Measurements from ENCODE around the gene SMAD7. TPM values are rescaled to one million over a fixed set of nuclear protein-coding genes. Genes with fewer than 3 reads are reported as not detected.

SMAD7 gene
- total RNA-seq, 1 experiment from 2014 or later: 2.1 TPM

DNA sequence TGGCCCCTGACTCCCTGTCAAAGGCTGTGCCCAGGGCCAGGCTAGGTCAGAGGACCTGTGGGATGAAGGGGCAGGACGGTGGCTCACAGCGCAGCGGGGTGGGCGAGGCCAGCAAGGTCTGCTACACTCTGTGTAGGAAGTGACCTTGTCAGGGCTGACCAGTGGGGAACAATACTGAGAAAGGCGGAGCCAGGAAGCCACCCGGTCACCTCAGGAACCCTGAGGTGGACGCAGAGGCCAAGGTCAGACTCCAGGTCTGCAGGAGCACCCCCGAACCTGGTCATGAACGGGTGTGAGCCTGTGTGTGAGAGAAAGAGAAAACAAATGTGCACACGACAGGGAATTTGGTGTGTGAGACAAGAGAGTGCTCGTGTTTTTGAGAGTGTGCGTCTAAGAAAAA lies 72.3 kb downstream of the SMAD7 start:
- no peak overlapping the region for H3K27ac ChIP-seq (ENCODE audit: low read length)
- H3K9me3 ChIP-seq (ENCODE audit: low read length): no peaks in the 10 kb centered on the region
- H3K27me3 ChIP-seq (ENCODE audit: low read length): no peaks in the 10 kb centered on the region
- no peak overlapping the region for H3K9ac ChIP-seq (ENCODE audit: low read length)
- no peak overlapping the region for H2AFZ ChIP-seq (ENCODE audit: low read length)
- no peaks in the 10 kb centered on the region for H3K36me3 ChIP-seq (ENCODE audit: insufficient read depth, low read length)
- H3K4me2 ChIP-seq (ENCODE audit: low read depth, low read length, poor library complexity, severe bottlenecking): no peak overlapping the region
- H3K4me1 ChIP-seq (ENCODE audit: low read length): no peaks in the 10 kb centered on the region
- no peak overlapping the region for H3K4me3 ChIP-seq (ENCODE audit: low read length)
- H3K9me2 ChIP-seq (replicated peaks; ENCODE audit: insufficient read depth, low read length): no peaks in the 10 kb centered on the region
- no peaks in the 10 kb centered on the region for H4K20me1 ChIP-seq (ENCODE audit: insufficient read depth, low read depth, low read length)
- H3K79me2 ChIP-seq (ENCODE audit: low read length): no peaks in the 10 kb centered on the region
- DNase-seq: no peak

DNA sequence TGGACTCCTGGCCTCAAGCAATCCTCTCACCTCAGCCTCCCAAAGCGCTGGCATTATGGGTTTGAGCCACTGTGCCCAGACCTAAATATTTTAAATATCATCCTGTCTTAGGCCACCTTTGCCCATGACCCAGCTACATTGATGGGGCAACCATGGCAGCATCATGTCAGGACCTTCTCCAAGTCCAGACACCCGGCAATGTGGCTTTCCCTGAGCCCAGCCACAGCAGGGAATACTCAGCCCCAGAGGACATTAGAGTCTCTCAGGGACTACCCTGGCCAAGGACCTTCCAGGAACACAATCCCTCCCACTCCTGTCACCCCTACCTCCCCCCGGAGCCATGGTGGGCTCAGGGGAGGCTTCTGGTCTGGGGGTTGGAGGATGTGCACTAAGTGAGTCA lies 72.8 kb downstream of the SMAD7 start:
- no peak overlapping the region for H2AFZ ChIP-seq (ENCODE audit: low read length)
- no peak for DNase-seq

DNA sequence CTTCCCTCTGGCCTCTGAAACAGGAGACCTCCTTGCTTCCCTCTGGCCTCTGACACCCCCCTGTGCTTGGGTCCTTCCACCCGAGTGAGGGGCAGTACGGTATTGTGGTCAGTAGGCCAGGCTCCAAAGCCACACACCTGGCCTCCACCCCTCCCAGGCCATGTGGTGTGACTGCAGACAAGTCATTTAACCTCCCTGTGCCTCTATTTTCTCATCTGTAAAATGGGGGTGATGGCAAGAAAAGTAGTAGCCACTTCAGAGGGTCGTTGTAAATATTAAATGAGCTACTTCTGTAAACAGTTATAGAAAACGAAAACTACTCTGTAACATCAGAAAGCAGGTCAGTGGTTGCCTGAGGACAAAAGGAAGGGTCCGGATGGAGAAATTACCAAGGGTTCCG lies 74.2 kb downstream of the SMAD7 start:
- H3K9ac ChIP-seq (ENCODE audit: low read length): no peak overlapping the region
- no peaks in the 10 kb centered on the region for H4K20me1 ChIP-seq (ENCODE audit: insufficient read depth, low read depth, low read length)
- H3K27me3 ChIP-seq (ENCODE audit: low read length): no peaks in the 10 kb centered on the region
- H3K27ac ChIP-seq (ENCODE audit: low read length): no peak overlapping the region
- no peaks in the 10 kb centered on the region for H3K36me3 ChIP-seq (ENCODE audit: insufficient read depth, low read length)
- H3K79me2 ChIP-seq (ENCODE audit: low read length): no peaks in the 10 kb centered on the region
- no peaks in the 10 kb centered on the region for H3K4me1 ChIP-seq (ENCODE audit: low read length)
- no peak overlapping the region for H3K4me2 ChIP-seq (ENCODE audit: low read depth, low read length, poor library complexity, severe bottlenecking)
- H3K9me3 ChIP-seq (ENCODE audit: low read length): no peaks in the 10 kb centered on the region
- no peaks in the 10 kb centered on the region for H3K9me2 ChIP-seq (replicated peaks; ENCODE audit: insufficient read depth, low read length)
- no peak overlapping the region for H3K4me3 ChIP-seq (ENCODE audit: low read length)
- no peak overlapping the region for H2AFZ ChIP-seq (ENCODE audit: low read length)
- DNase-seq: no peak

More for the DNA sequence above, 72.8 kb downstream of the SMAD7 start:
- Histone ChIP-seq H3K4me3 (ENCODE audit: low read length) (no peak overlapping the region), H3K27ac (ENCODE audit: low read length) (no peak overlapping the region), H3K4me2 (ENCODE audit: low read depth, low read length, poor library complexity, severe bottlenecking) (no peak overlapping the region), H3K79me2 (ENCODE audit: low read length) (no peaks in the 10 kb centered on the region), H3K9me3 (ENCODE audit: low read length) (no peaks in the 10 kb centered on the region), H4K20me1 (ENCODE audit: insufficient read depth, low read depth, low read length) (no peaks in the 10 kb centered on the region), H3K9me2 (replicated peaks; ENCODE audit: insufficient read depth, low read length) (no peaks in the 10 kb centered on the region), H3K9ac (ENCODE audit: low read length) (no peak overlapping the region), H3K36me3 (ENCODE audit: insufficient read depth, low read length) (no peaks in the 10 kb centered on the region), H3K4me1 (ENCODE audit: low read length) (no peaks in the 10 kb centered on the region), H3K27me3 (ENCODE audit: low read length) (no peaks in the 10 kb centered on the region)

DNA sequence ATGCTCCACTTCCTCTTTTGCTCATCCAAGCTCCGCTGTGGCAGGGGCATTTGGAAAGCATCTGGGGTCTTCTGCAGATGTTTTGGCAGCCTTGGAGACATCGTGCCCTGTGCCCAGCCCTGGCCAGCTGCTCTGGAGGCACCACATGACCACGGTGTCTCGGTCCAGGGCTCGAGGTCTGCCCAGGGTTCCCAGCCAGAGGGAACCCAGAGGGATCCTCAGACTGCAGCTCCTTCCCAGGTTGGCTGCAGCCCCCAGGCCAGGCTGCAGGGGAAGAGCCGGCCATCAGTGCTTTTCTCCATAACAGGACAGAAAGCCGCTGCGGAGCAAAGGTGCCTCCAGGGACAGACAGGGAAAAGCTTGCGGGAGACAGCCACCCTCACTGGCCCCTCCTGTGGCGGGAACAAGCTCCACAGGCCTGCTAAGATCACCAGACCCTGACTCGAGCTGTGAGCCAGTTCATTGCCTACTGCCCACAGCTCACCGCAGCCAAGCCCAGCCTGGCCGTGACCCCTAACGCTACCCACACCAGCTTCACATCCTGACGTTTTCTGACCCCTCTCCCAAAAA lies 74.7 kb downstream of the SMAD7 start:
- DNase-seq: no peak
- no peaks in the 10 kb centered on the region for H3K79me2 ChIP-seq (ENCODE audit: low read length)
- H3K4me2 ChIP-seq (ENCODE audit: low read depth, low read length, poor library complexity, severe bottlenecking): no peak overlapping the region
- H4K20me1 ChIP-seq (ENCODE audit: insufficient read depth, low read depth, low read length): no peaks in the 10 kb centered on the region
- H3K4me3 ChIP-seq (ENCODE audit: low read length): no peak overlapping the region
- H3K9ac ChIP-seq (ENCODE audit: low read length): no peak overlapping the region
- no peaks in the 10 kb centered on the region for H3K9me3 ChIP-seq (ENCODE audit: low read length)
- H3K4me1 ChIP-seq (ENCODE audit: low read length): no peaks in the 10 kb centered on the region
- no peak overlapping the region for H3K27ac ChIP-seq (ENCODE audit: low read length)
- H3K36me3 ChIP-seq (ENCODE audit: insufficient read depth, low read length): no peaks in the 10 kb centered on the region
- no peaks in the 10 kb centered on the region for H3K9me2 ChIP-seq (replicated peaks; ENCODE audit: insufficient read depth, low read length)
- no peak overlapping the region for H2AFZ ChIP-seq (ENCODE audit: low read length)
- H3K27me3 ChIP-seq (ENCODE audit: low read length): no peaks in the 10 kb centered on the region

DNA sequence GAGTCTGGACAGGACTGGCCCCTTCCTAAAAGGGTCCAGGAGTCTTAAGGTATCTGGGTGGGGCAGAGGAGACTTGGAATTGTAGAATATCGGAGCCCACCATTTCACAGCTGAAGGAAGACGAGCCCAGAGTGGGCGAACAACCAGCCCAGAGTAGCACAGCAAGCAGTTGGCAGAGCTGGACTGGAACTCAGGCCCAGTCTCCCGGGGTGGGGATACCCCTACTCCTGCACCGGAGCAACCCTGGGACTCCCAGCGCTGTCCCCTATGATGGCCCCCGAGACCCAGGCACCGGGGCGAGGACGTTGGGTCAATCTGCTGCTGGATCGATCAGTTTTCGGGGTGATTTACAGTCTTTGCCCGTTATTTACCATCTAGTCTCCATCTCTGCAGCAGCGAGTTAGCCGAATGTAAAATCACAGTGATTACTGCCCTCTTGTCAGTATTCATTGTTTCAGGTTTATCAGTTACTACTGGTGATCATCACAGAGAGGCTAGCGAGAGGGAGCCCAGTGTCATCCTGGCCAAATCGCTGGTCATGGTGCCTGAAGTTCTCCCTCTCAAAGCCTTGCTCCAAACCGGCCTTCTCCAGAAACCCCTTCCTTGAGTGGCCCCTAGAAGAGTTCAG lies 75.3 kb downstream of the SMAD7 start:
- Histone ChIP-seq H3K27me3 (ENCODE audit: low read length) (no peaks in the 10 kb centered on the region), H3K79me2 (ENCODE audit: low read length) (no peaks in the 10 kb centered on the region), H3K9me2 (replicated peaks; ENCODE audit: insufficient read depth, low read length) (no peaks in the 10 kb centered on the region), H3K4me1 (ENCODE audit: low read length) (no peaks in the 10 kb centered on the region), H3K4me2 (ENCODE audit: low read depth, low read length, poor library complexity, severe bottlenecking) (no peak overlapping the region), H4K20me1 (ENCODE audit: insufficient read depth, low read depth, low read length) (no peaks in the 10 kb centered on the region), H3K27ac (ENCODE audit: low read length) (no peak overlapping the region), H3K9ac (ENCODE audit: low read length) (no peak overlapping the region), H3K4me3 (ENCODE audit: low read length) (no peak overlapping the region), H3K36me3 (ENCODE audit: insufficient read depth, low read length) (no peaks in the 10 kb centered on the region), H2AFZ (ENCODE audit: low read length) (no peak overlapping the region), H3K9me3 (ENCODE audit: low read length) (no peaks in the 10 kb centered on the region)
- no peak for DNase-seq

DNA sequence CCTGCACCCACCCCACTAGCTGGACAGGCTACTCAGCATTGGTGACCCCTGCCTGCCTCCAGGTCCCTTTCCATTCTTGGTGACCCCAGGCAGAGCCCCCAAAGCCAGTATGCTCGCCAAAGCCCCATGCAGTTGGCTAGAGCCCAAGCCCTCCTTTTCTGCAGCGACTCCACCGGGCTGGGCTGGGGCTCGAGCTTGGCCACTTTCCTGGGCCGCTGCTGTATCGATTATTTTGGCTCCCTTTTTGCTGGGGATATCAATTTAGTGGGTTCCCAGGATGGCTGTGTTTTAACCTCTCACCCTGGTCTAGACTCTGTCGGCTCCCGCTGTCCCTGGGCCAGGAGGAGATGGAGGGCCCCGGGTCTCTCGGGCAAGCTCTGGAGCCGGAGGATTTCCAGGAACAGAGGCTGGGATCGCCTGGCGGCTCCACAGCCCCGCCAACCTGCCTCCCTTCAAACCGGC lies 76.0 kb downstream of the SMAD7 start:
- DNase-seq: no peak
- no peak overlapping the region for H3K27ac ChIP-seq (ENCODE audit: low read length)
- H3K9ac ChIP-seq (ENCODE audit: low read length): no peak overlapping the region
- H3K9me2 ChIP-seq (replicated peaks; ENCODE audit: insufficient read depth, low read length): no peaks in the 10 kb centered on the region
- H2AFZ ChIP-seq (ENCODE audit: low read length): no peak overlapping the region
- no peaks in the 10 kb centered on the region for H3K27me3 ChIP-seq (ENCODE audit: low read length)
- H3K9me3 ChIP-seq (ENCODE audit: low read length): no peaks in the 10 kb centered on the region
- H4K20me1 ChIP-seq (ENCODE audit: insufficient read depth, low read depth, low read length): no peaks in the 10 kb centered on the region
- H3K4me3 ChIP-seq (ENCODE audit: low read length): no peak overlapping the region
- H3K4me2 ChIP-seq (ENCODE audit: low read depth, low read length, poor library complexity, severe bottlenecking): no peak overlapping the region
- H3K36me3 ChIP-seq (ENCODE audit: insufficient read depth, low read length): no peaks in the 10 kb centered on the region
- no peaks in the 10 kb centered on the region for H3K4me1 ChIP-seq (ENCODE audit: low read length)
- no peaks in the 10 kb centered on the region for H3K79me2 ChIP-seq (ENCODE audit: low read length)

DNA sequence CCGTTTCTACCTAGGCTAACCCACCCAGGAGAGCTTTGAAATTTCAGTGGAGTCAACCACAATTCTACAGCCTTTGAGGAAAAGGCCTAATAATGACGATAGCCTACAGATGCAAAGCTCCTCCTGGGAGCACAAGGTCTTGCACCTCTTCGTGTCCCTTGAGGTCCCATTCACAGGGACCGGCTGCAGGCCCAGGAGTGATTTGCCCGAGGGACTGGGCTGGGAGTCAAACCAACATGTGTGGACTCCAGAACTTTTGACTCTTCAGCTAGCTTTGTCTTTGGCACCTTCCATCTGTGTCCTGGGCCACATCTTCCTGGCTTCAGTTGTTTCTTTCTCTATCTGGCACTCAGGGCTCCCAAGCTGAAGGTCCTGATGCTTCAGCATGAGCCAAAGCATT lies 76.5 kb downstream of the SMAD7 start:
- H4K20me1 ChIP-seq (ENCODE audit: insufficient read depth, low read depth, low read length): no peaks in the 10 kb centered on the region
- H3K79me2 ChIP-seq (ENCODE audit: low read length): no peaks in the 10 kb centered on the region
- no peak for DNase-seq
- H3K4me3 ChIP-seq (ENCODE audit: low read length): no peak overlapping the region
- H3K9me2 ChIP-seq (replicated peaks; ENCODE audit: insufficient read depth, low read length): no peaks in the 10 kb centered on the region
- H3K27me3 ChIP-seq (ENCODE audit: low read length): no peaks in the 10 kb centered on the region
- no peak overlapping the region for H3K27ac ChIP-seq (ENCODE audit: low read length)
- no peak overlapping the region for H3K9ac ChIP-seq (ENCODE audit: low read length)
- H3K9me3 ChIP-seq (ENCODE audit: low read length): no peaks in the 10 kb centered on the region
- no peaks in the 10 kb centered on the region for H3K36me3 ChIP-seq (ENCODE audit: insufficient read depth, low read length)
- H2AFZ ChIP-seq (ENCODE audit: low read length): no peak overlapping the region
- no peaks in the 10 kb centered on the region for H3K4me1 ChIP-seq (ENCODE audit: low read length)
- H3K4me2 ChIP-seq (ENCODE audit: low read depth, low read length, poor library complexity, severe bottlenecking): no peak overlapping the region

DNA sequence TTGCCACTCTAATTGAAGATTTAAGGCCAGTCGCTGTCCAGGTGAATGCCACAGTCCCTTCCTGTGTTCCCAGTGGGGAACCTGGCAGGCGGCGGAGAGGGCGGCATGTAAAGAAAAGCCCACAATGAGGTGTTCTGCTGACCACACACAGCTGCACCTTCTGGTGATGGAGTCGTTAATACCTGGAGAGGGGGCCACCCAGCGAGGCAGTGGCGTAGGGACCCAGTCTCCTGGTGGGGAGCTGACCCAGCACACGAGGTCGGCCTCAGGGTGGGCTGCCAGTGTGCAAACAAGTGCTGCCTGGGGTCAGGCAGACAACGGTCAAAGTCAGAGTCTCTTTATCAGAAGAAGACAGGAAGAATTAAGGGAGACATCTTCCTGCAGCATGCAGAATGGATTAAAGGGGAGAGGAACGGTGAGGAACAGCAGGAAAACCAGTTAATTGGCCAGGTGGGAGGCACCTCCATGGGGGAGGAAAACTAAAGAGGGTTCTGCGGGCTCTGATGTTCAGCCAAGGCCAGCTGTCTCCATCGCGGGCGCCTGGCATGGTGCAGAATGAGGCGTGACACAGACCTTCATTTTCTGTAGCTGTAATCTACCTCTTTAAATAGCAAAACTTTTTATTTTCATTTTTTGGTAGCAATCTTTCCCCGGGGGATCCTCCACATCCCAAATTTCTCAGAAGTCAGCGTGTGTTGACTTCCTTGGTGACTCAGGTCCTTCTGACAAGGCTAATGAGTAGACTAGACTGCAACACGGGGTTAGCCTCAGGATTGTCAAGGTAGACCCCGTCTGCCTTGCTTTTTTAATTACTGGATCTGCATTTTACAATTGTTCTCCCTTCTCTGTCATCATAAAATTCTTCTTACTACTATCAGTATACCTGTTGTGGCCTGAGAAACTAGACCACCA lies 78.3 kb downstream of the SMAD7 start:
- Histone ChIP-seq H3K4me2 (ENCODE audit: low read depth, low read length, poor library complexity, severe bottlenecking) (no peak overlapping the region), H3K9ac (ENCODE audit: low read length) (no peak overlapping the region), H3K9me3 (ENCODE audit: low read length) (no peaks in the 10 kb centered on the region), H3K4me3 (ENCODE audit: low read length) (no peak overlapping the region), H3K27me3 (ENCODE audit: low read length) (no peaks in the 10 kb centered on the region), H4K20me1 (ENCODE audit: insufficient read depth, low read depth, low read length) (no peaks in the 10 kb centered on the region), H3K36me3 (ENCODE audit: insufficient read depth, low read length) (no peaks in the 10 kb centered on the region), H3K79me2 (ENCODE audit: low read length) (no peaks in the 10 kb centered on the region), H3K9me2 (replicated peaks; ENCODE audit: insufficient read depth, low read length) (no peaks in the 10 kb centered on the region), H2AFZ (ENCODE audit: low read length) (no peak overlapping the region), H3K27ac (ENCODE audit: low read length) (no peak overlapping the region), H3K4me1 (ENCODE audit: low read length) (peaks cover 8% of the 10 kb centered on the region)
- DNase-seq: no peak

Data from Karpas-422 (cell line).